H1 (cell line): ENCODE measurements around the gene CARD11.

Experiments
- BRCA1 ChIP-seq: IDR thresholded peaks from 2 replicates; pipeline ENCODE4 v1.6.1; 2012; ENCODE audit warnings: low read depth, low read length, improper control_type of control experiment
- CHD2 ChIP-seq: IDR thresholded peaks from 2 replicates; pipeline ENCODE4 v1.6.1; 2012; ENCODE audit warnings: low read length, improper control_type of control experiment
- CREB1 ChIP-seq: IDR thresholded peaks from 2 replicates; pipeline ENCODE4 v1.6.1; 2012; ENCODE audit warnings: inconsistent platforms
- CTCF ChIP-seq, 3 experiments: IDR thresholded peaks; 1 replicate in 2 of 3; 2 replicates in 1 of 3; pipeline versions ENCODE4 v1.5.1 to v1.6.1; 2011; ENCODE audit warnings: low read length in 3 of 3, mild to moderate bottlenecking in 3 of 3, inconsistent platforms in 2 of 3, low read depth in 1 of 3, moderate library complexity in 1 of 3; ENCODE audit not compliant: insufficient read depth in 1 of 3; ENCODE audit errors: control extremely low read depth in 1 of 3
- EP300 ChIP-seq, 2 experiments: IDR thresholded peaks; 1 replicate in 1 of 2; 2 replicates in 1 of 2; pipeline ENCODE4 v1.6.1; 2011 to 2012; ENCODE audit warnings: low read depth in 2 of 2, low read length in 2 of 2, mild to moderate bottlenecking in 2 of 2, borderline replicate concordance in 1 of 2, inconsistent platforms in 1 of 2, moderate library complexity in 1 of 2
- EZH2 ChIP-seq: fragments of 200-600 bp; sonication (generic); IDR thresholded peaks from 2 replicates; pipeline ENCODE4 v1.7.1; 2012; ENCODE audit warnings: low read depth, mild to moderate bottlenecking, moderate library complexity, low read length, inconsistent platforms; ENCODE audit not compliant: severe bottlenecking
- JUN ChIP-seq: IDR thresholded peaks from 2 replicates; pipeline ENCODE4 v1.6.1; 2011; ENCODE audit warnings: low read depth, mild to moderate bottlenecking, improper control_type of control experiment, low read length
- KDM1A ChIP-seq: fragments of 200-600, 300-600 bp; sonication (generic); IDR thresholded peaks from 2 replicates; pipeline ENCODE4 v1.7.1; 2016; ENCODE audit warnings: mild to moderate bottlenecking, low read length, borderline replicate concordance
- MAX ChIP-seq: IDR thresholded peaks from 2 replicates; pipeline ENCODE4 v1.6.1; 2012; ENCODE audit warnings: inconsistent platforms
- POLR2A ChIP-seq, 2 experiments: IDR thresholded peaks; 1 replicate in 1 of 2; 2 replicates in 1 of 2; pipeline ENCODE4 v1.6.1; 2011; ENCODE audit warnings: low read depth in 2 of 2, low read length in 2 of 2, mild to moderate bottlenecking in 2 of 2; ENCODE audit errors: control extremely low read depth in 1 of 2
- RFX5 ChIP-seq: IDR thresholded peaks from 2 replicates; pipeline ENCODE4 v1.6.1; 2011; ENCODE audit warnings: low read depth, low read length, improper control_type of control experiment, borderline replicate concordance
- SP1 ChIP-seq: IDR thresholded peaks from 2 replicates; pipeline ENCODE4 v1.6.1; 2011; ENCODE audit warnings: low read depth, low read length
- TEAD4 ChIP-seq: IDR thresholded peaks from 2 replicates; pipeline ENCODE4 v1.6.1; 2012; ENCODE audit warnings: low read depth, low read length, inconsistent platforms, mixed read lengths
- USF2 ChIP-seq: IDR thresholded peaks from 2 replicates; pipeline ENCODE4 v1.6.1; 2011; ENCODE audit warnings: low read length, improper control_type of control experiment

GRCh38 chr7:3027005-3027845, 16.4 kb downstream of the CARD11 start:
- TF ChIP-seq CTCF (IDR thresholded peaks at IDR 0.05; ENCODE audit: control extremely low read depth in 1 of 3, insufficient read depth in 1 of 3, low read depth in 1 of 3, low read length in 3 of 3) (no peak), USF2 (no peak), KDM1A (no peak), RFX5 (no peak), POLR2A (IDR thresholded peaks at IDR 0.05; ENCODE audit: control extremely low read depth in 1 of 2, low read depth in 2 of 2, low read length in 2 of 2) (no peak), SP1 (no peak), TEAD4 (no peak), JUN (no peak), CREB1 (no peak), EP300 (IDR thresholded peaks at IDR 0.05; ENCODE audit: borderline replicate concordance in 1 of 2, low read depth in 2 of 2, low read length in 2 of 2) (no peak), EZH2 (no peak), MAX (no peak), CHD2 (no peak), BRCA1 (no peak)
